H1 (cell line): Measurements from ENCODE around the gene DDR1. TPM values are rescaled to one million over a fixed set of nuclear protein-coding genes. Genes with fewer than 3 reads are reported as not detected.
"Not testable (repeated sequence)": the region's sequence is repeated elsewhere in the genome, so short reads cannot be mapped to it uniquely, and the experiment has no call there.

Experiments
- CTCF ChIA-PET: fragments of 300-600 bp; sonication (Branson Sonifier 250); formaldehyde crosslinking; loops from one replicate; lab custom pipeline; 2021; ENCODE audit not compliant: partially characterized antibody; lab: Charles Lee
- POLR2A ChIA-PET: fragments of 300-600 bp; sonication (Branson Sonifier 250); formaldehyde crosslinking; loops from one replicate; lab custom pipeline; 2021; ENCODE audit warnings: inconsistent platforms; ENCODE audit not compliant: partially characterized antibody; lab: Charles Lee
- DNase-seq, 2 experiments: peaks; one replicate each; pipeline versions ENCODE4 v3.0.0 to v3.0.0-alpha.2; 2010 to 2022; ENCODE audit warnings: low spot score in 2 of 2, low read depth in 1 of 2, mixed read lengths in 1 of 2
- FAIRE-seq: peaks from 2 replicates; lab custom pipeline; 2011; peaks lifted over from hg19 to GRCh38; lab: Jason Lieb, UNC
- H2AFZ ChIP-seq: 2 replicates; pipeline ENCODE4 v1.8.1; 2012; ENCODE audit warnings: low read length, inconsistent platforms
- H2AK5ac ChIP-seq: 2 replicates; pipeline ENCODE4 v1.6.1; 2013; ENCODE audit warnings: low read depth, low read length
- H2BK120ac ChIP-seq: replicated peaks from 2 replicates; pipeline ENCODE3; 2013; ENCODE audit warnings: low read depth, low read length, inconsistent platforms
- H2BK12ac ChIP-seq: 2 replicates; pipeline ENCODE4 v1.6.1; 2013; ENCODE audit warnings: low read depth, low read length
- H2BK15ac ChIP-seq: 2 replicates; pipeline ENCODE4 v1.6.1; 2013; ENCODE audit warnings: low read length
- H2BK20ac ChIP-seq: 2 replicates; pipeline ENCODE4 v1.6.1; 2013; ENCODE audit warnings: low read length
- H2BK5ac ChIP-seq: 2 replicates; pipeline ENCODE4 v1.6.1; 2013; ENCODE audit warnings: low read depth, low read length
- H3K14ac ChIP-seq: 2 replicates; pipeline ENCODE4 v1.6.1; 2013; ENCODE audit warnings: inconsistent platforms; ENCODE audit not compliant: insufficient read length
- H3K18ac ChIP-seq: 2 replicates; pipeline ENCODE4 v1.6.1; 2013; ENCODE audit warnings: low read length; ENCODE audit errors: extremely low read depth
- H3K23ac ChIP-seq: 2 replicates; pipeline ENCODE4 v1.6.1; 2013; ENCODE audit warnings: inconsistent platforms; ENCODE audit not compliant: insufficient read length
- H3K23me2 ChIP-seq: 2 replicates; pipeline ENCODE4 v1.6.1; 2013; ENCODE audit warnings: low read depth, low read length
- H3K27ac ChIP-seq: 2 replicates; pipeline ENCODE4 v1.6.1; 2011; ENCODE audit warnings: low read depth, low read length, inconsistent platforms
- H3K27me3 ChIP-seq, 4 experiments: replicated peaks in 1 of 4; 1 replicate in 1 of 4; 2 replicates in 3 of 4; pipeline versions ENCODE4 v1.6.1 to v1.8.1; 2011 to 2013; ENCODE audit warnings: low read length in 3 of 4, mild to moderate bottlenecking in 3 of 4, inconsistent platforms in 2 of 4, mixed read lengths in 2 of 4, moderate library complexity in 1 of 4; ENCODE audit not compliant: control insufficient read depth in 3 of 4, insufficient read depth in 3 of 4; ENCODE audit errors: extremely low read depth in 1 of 4
- H3K36me3 ChIP-seq, 4 experiments: 2 replicates each; pipeline versions ENCODE4 v1.6.1 to v1.8.1; 2011 to 2013; ENCODE audit warnings: mild to moderate bottlenecking in 4 of 4, low read length in 3 of 4, moderate library complexity in 2 of 4, control low read depth in 1 of 4, inconsistent platforms in 1 of 4; ENCODE audit not compliant: insufficient read depth in 4 of 4, control insufficient read depth in 2 of 4
- H3K4ac ChIP-seq: replicated peaks from 2 replicates; pipeline ENCODE3; 2013; ENCODE audit warnings: low read length, low read depth, mixed read lengths, inconsistent platforms; ENCODE audit not compliant: insufficient read length
- H3K4me1 ChIP-seq, 4 experiments: replicated peaks in 1 of 4; 1 replicate in 1 of 4; 2 replicates in 3 of 4; pipeline versions ENCODE4 v1.6.1 to v1.8.1; 2011 to 2013; ENCODE audit warnings: low read length in 3 of 4, inconsistent platforms in 2 of 4, mixed read lengths in 1 of 4; ENCODE audit not compliant: insufficient read depth in 4 of 4, control insufficient read depth in 3 of 4
- H3K4me2 ChIP-seq, 2 experiments: 2 replicates each; pipeline versions ENCODE4 v1.6.1 to v1.8.1; 2011 to 2013; ENCODE audit warnings: low read depth in 2 of 2, low read length in 2 of 2, control low read depth in 1 of 2, inconsistent platforms in 1 of 2, mild to moderate bottlenecking in 1 of 2; ENCODE audit not compliant: insufficient read depth in 1 of 2
- H3K4me3 ChIP-seq, 4 experiments: fragments of 200-600, 300-600 bp in 1 of 4; sonication (generic), shearing (Covaris generic), sonication (Bioruptor Twin) in 1 of 4; 2 replicates each; pipeline versions ENCODE4 v1.5.1 to v1.8.1; 2011 to 2016; ENCODE audit warnings: low read length in 4 of 4, low read depth in 3 of 4, control low read depth in 2 of 4, inconsistent platforms in 2 of 4, mild to moderate bottlenecking in 2 of 4, mixed read lengths in 1 of 4, moderate library complexity in 1 of 4; ENCODE audit not compliant: insufficient read depth in 2 of 4; ENCODE audit errors: extremely low read depth in 1 of 4
- H3K56ac ChIP-seq: replicated peaks from 2 replicates; pipeline ENCODE3; 2013; ENCODE audit warnings: low read depth, mild to moderate bottlenecking, mixed read lengths, low read length, inconsistent platforms; ENCODE audit not compliant: insufficient read length
- H3K79me1 ChIP-seq: 2 replicates; pipeline ENCODE4 v1.6.1; 2013; ENCODE audit warnings: low read depth, low read length, control low read depth
- H3K79me2 ChIP-seq, 2 experiments: 2 replicates each; pipeline versions ENCODE4 v1.6.1 to v1.8.1; 2012 to 2013; ENCODE audit warnings: low read length in 2 of 2, mild to moderate bottlenecking in 2 of 2, inconsistent platforms in 1 of 2; ENCODE audit not compliant: insufficient read depth in 2 of 2, control insufficient read depth in 1 of 2
- H3K9ac ChIP-seq, 4 experiments: replicated peaks in 1 of 4; 1 replicate in 1 of 4; 2 replicates in 3 of 4; pipeline versions ENCODE4 v1.6.1 to v1.8.1; 2011 to 2013; ENCODE audit warnings: low read depth in 3 of 4, low read length in 3 of 4, control low read depth in 2 of 4, mild to moderate bottlenecking in 2 of 4, moderate library complexity in 2 of 4, inconsistent platforms in 1 of 4; ENCODE audit errors: extremely low read depth in 1 of 4
- H3K9me3 ChIP-seq, 2 experiments: 2 replicates each; pipeline versions ENCODE4 v1.6.1 to v1.8.1; 2012 to 2013; ENCODE audit warnings: mild to moderate bottlenecking in 2 of 2, moderate library complexity in 2 of 2, control low read depth in 1 of 2, inconsistent platforms in 1 of 2, low read depth in 1 of 2, low read length in 1 of 2, mixed read lengths in 1 of 2; ENCODE audit not compliant: insufficient read depth in 2 of 2
- H4K20me1 ChIP-seq, 2 experiments: replicated peaks in 1 of 2; 2 replicates each; pipeline versions ENCODE3 to v1.8.1; 2011 to 2013; ENCODE audit warnings: inconsistent platforms in 2 of 2, low read length in 2 of 2, mild to moderate bottlenecking in 1 of 2; ENCODE audit not compliant: insufficient read depth in 2 of 2, control insufficient read depth in 1 of 2
- H4K5ac ChIP-seq: 2 replicates; pipeline ENCODE4 v1.6.1; 2013; ENCODE audit warnings: low read length, low read depth, mixed read lengths, inconsistent platforms; ENCODE audit not compliant: insufficient read length
- H4K8ac ChIP-seq: 2 replicates; pipeline ENCODE4 v1.8.0; 2013; ENCODE audit warnings: mild to moderate bottlenecking, moderate library complexity, low read length, inconsistent platforms; ENCODE audit not compliant: insufficient read depth; ENCODE audit errors: extremely low read depth
- H4K91ac ChIP-seq: replicated peaks from 2 replicates; pipeline ENCODE3; 2013; ENCODE audit warnings: low read length, mixed read lengths, inconsistent platforms; ENCODE audit not compliant: insufficient read length
- WGBS, 2 experiments: shearing (Covaris generic) in 1 of 2; methylation state at CpG; one replicate each; pipeline versions ENCODE4 v1.1.6 to v1.1.7; 2013 to 2015; ENCODE audit warnings: low lambda C conversion rate in 2 of 2, mixed read lengths in 2 of 2, inconsistent platforms in 1 of 2, low coverage in 1 of 2, missing lambda C conversion rate in 1 of 2; ENCODE audit not compliant: insufficient replicate concordance in 2 of 2, insufficient coverage in 1 of 2, insufficient read length in 1 of 2; ENCODE audit errors: extremely low coverage in 1 of 2, missing lambda C conversion rate in 1 of 2; 5-methylcytosine and 5-hydroxymethylcytosine counted together
- polyA plus RNA-seq, 7 experiments: library from polyadenylated mRNA; depleted of rRNA in 3 of 7; stranded (reverse) in 5 of 7; unstranded in 2 of 7; fragments of >200 nt in 5 of 7; fragments of 200-250 nt in 2 of 7; gene quantifications; 1 replicate in 5 of 7; 2 replicates in 1 of 7; 4 replicates in 1 of 7; pipeline versions ENCODE4 v1.2.1 to v1.2.3, GENCODE V29; 2011 to 2013; ENCODE audit warnings: missing spikeins in 2 of 7, mixed read lengths in 2 of 7
- total RNA-seq: library from RNA; stranded (reverse); fragmentation: NEBNext Ultra II Directional; extraction: Animal tissue kit (Norgen Biotek cat#: 25700); gene quantifications from 2 replicates; pipeline ENCODE4 v1.2.1, GENCODE V29; 2021

The DDR1 gene
- total and polyA plus RNA-seq, 2 of the 8 experiments (the other 6 are each of a cell fraction or from before 2014, with no cell fraction given): 99.4 to 181 TPM

GRCh38 chr6:30927080-30927479, 42.8 kb downstream of the DDR1 start:
- not testable (repeated sequence) for H4K20me1 ChIP-seq, H3K27ac ChIP-seq, FAIRE-seq, H3K23me2 ChIP-seq, H2AK5ac ChIP-seq, H3K79me2 ChIP-seq, H3K4me2 ChIP-seq, H3K18ac ChIP-seq, H2BK15ac ChIP-seq, H4K91ac ChIP-seq, H2BK120ac ChIP-seq, H3K9ac ChIP-seq, H2BK5ac ChIP-seq, H2BK12ac ChIP-seq, H3K4me1 ChIP-seq, H3K14ac ChIP-seq, H2AFZ ChIP-seq, H3K23ac ChIP-seq, H3K9me3 ChIP-seq, H2BK20ac ChIP-seq, H3K79me1 ChIP-seq, H3K4ac ChIP-seq, H4K8ac ChIP-seq, DNase-seq, H3K56ac ChIP-seq, H3K4me3 ChIP-seq, H4K5ac ChIP-seq, H3K27me3 ChIP-seq
- POLR2A ChIA-PET: interaction anchor here (0.8 to 3.6 kb wide), 2 partner anchors 11 to 45 kb away, joined by 3 to 22 read pairs; partner anchors contain the start of gene VARS2
- WGBS, 2 experiments: 88% methylated on average over 2 of the region's 3 CpGs; no CpG with 5 or more reads in 1 of the 2 experiments
- CTCF ChIA-PET: interaction anchor here (0.7 to 16.0 kb wide), 7 partner anchors 11 to 156 kb away, joined by 3 to 285 read pairs (median 10); partner anchors contain the start of genes MUCL3 and VARS2
- H3K36me3 ChIP-seq: peaks cover 3 to 27% (median 14%) of the 10 kb centered on the region in 4 experiments; a peak in 7 of 8 replicates
